A673 (cell line): ENCODE results near the gene NBEAL1. TPM values are rescaled to one million over a fixed set of nuclear protein-coding genes. Genes with fewer than 3 reads are reported as not detected.
"Not testable (repeated sequence)": the region's sequence is repeated elsewhere in the genome, so short reads cannot be mapped to it uniquely, and the experiment has no call there.

Experiments
- BruUV-seq: library from RNA; stranded (reverse); fragments of 400-500 nt; replicated peaks from 2 replicates; lab custom pipeline; 2021; lab: Mats Ljungman, UMichigan
- CTCF ChIA-PET: fragments of 300-600 bp; sonication (Branson Sonifier 250); formaldehyde crosslinking; loops from one replicate; lab custom pipeline; 2022; ENCODE audit warnings: antibody characterized with exemption; lab: Charles Lee
- POLR2A ChIA-PET: fragments of 300-600 bp; sonication (Branson Sonifier 250); formaldehyde crosslinking; loops from one replicate; lab custom pipeline; 2022; ENCODE audit warnings: antibody characterized with exemption; ENCODE audit not compliant: low non-redundant PET; lab: Charles Lee
- DNase-seq: peaks from one replicate; pipeline ENCODE4 v3.0.0-alpha.2; 2015; ENCODE audit warnings: low spot score
- H3K27ac ChIP-seq: fragments of 200-600 bp; sonication (generic); 2 replicates; pipeline ENCODE4 v1.5.1; 2016; ENCODE audit warnings: mixed run types, low read depth, mild to moderate bottlenecking, mixed read lengths, antibody characterized with exemption, low read length; ENCODE audit not compliant: poor library complexity, severe bottlenecking
- H3K27me3 ChIP-seq: fragments of 200-600 bp; sonication (generic); replicated peaks from 2 replicates; pipeline ENCODE4 v1.6.1; 2017; ENCODE audit warnings: mixed run types, low read depth, mild to moderate bottlenecking, mixed read lengths, antibody characterized with exemption, low read length; ENCODE audit not compliant: insufficient read depth, poor library complexity
- H3K36me3 ChIP-seq: fragments of 200-600 bp; sonication (generic); 2 replicates; pipeline ENCODE4 v1.6.1; 2016; ENCODE audit warnings: mixed run types, mild to moderate bottlenecking, mixed read lengths, antibody characterized with exemption, low read length; ENCODE audit not compliant: insufficient read depth, poor library complexity, severe bottlenecking
- H3K4me1 ChIP-seq: fragments of 200-600 bp; sonication (generic); 2 replicates; pipeline ENCODE4 v1.6.1; 2017; ENCODE audit warnings: mixed run types, mild to moderate bottlenecking, mixed read lengths, antibody characterized with exemption, low read length; ENCODE audit not compliant: insufficient read depth, poor library complexity, severe bottlenecking
- H3K4me3 ChIP-seq: fragments of 200-600 bp; sonication (generic); 2 replicates; pipeline ENCODE4 v1.5.1; 2016; ENCODE audit warnings: low read depth, mixed run types, mild to moderate bottlenecking, mixed read lengths, low read length; ENCODE audit not compliant: poor library complexity, severe bottlenecking
- H3K9me3 ChIP-seq: fragments of 200-600 bp; sonication (generic); 2 replicates; pipeline ENCODE4 v1.6.1; 2016; ENCODE audit warnings: mixed run types, low read depth, mild to moderate bottlenecking, mixed read lengths, antibody characterized with exemption, low read length; ENCODE audit not compliant: poor library complexity, severe bottlenecking
- CTCF ChIP-seq: fragments of 300-800, 200-600 bp; sonication (generic); conservative IDR thresholded peaks from 2 replicates; pipeline ENCODE4 v1.5.1; 2017; ENCODE audit warnings: low read depth, mild to moderate bottlenecking, antibody characterized with exemption, low read length, moderate library complexity, mixed read lengths
- EZH2 ChIP-seq: fragments of 200-600 bp; sonication (generic); IDR thresholded peaks from 2 replicates; pipeline ENCODE4 v1.6.1; 2017; ENCODE audit warnings: borderline replicate concordance, low read depth, mild to moderate bottlenecking, mixed read lengths, antibody characterized with exemption, low read length; ENCODE audit not compliant: poor library complexity, severe bottlenecking
- intact Hi-C: fragments of 100-400 bp; cut with micrococcal nuclease; formaldehyde crosslinking; loops from one replicate; pipeline ENCODE4 v1.10.0; 2022; ENCODE audit not compliant: unreplicated experiment
- total RNA-seq: library from RNA; stranded (reverse); gene quantifications from 2 replicates; pipeline ENCODE4 v1.2.3, GENCODE V29; 2021

The NBEAL1 gene
- total RNA-seq, 1 experiment from 2014 or later: 15.8 TPM

GRCh38 chr2:203177361-203177760 is 162.7 kb downstream of the NBEAL1 start:
- no TSS peak for BruUV-seq
- Histone ChIP-seq H3K4me3 (no peak overlapping the region), H3K36me3 (no peaks in the 10 kb centered on the region), H3K27ac (no peak overlapping the region), H3K9me3 (no peaks in the 10 kb centered on the region), H3K4me1 (no peaks in the 10 kb centered on the region), H3K27me3 (no peaks in the 10 kb centered on the region)
- POLR2A ChIA-PET: interaction anchor here (0.7 kb wide), 2 partner anchors 8 to 62 kb away, joined by 3 read pairs; no protein-coding TSS in a partner anchor
- intact Hi-C loops: no loop called here
- no peak for TF ChIP-seq CTCF
- TF ChIP-seq EZH2: no peak
- DNase-seq: no peak
- CTCF ChIA-PET: no interaction called here

- CTCF ChIA-PET: no interaction called here
- no peak overlapping the region for H3K4me3 ChIP-seq
Measured at GRCh38 chr2:203185864-203186263, 171.2 kb downstream of the NBEAL1 start.

GRCh38 chr2:203190547-203190946 is 175.9 kb downstream of the NBEAL1 start:
- intact Hi-C loops, POLR2A ChIA-PET, CTCF ChIA-PET, H3K4me1 ChIP-seq, DNase-seq, H3K9me3 ChIP-seq, H3K27ac ChIP-seq, H3K36me3 ChIP-seq, BruUV-seq, H3K4me3 ChIP-seq, H3K27me3 ChIP-seq: not testable (repeated sequence)

More at GRCh38 chr2:203185864-203186263, 171.2 kb downstream of the NBEAL1 start:
- H3K27ac ChIP-seq: no peak overlapping the region
- intact Hi-C loops: no loop called here
- no peaks in the 10 kb centered on the region for H3K36me3 ChIP-seq
- H3K4me1 ChIP-seq: no peaks in the 10 kb centered on the region
- H3K9me3 ChIP-seq: no peaks in the 10 kb centered on the region
- no peaks in the 10 kb centered on the region for H3K27me3 ChIP-seq
- TF ChIP-seq CTCF (no peak), EZH2 (no peak)
- no peak for DNase-seq
- no TSS peak for BruUV-seq
- POLR2A ChIA-PET: interaction anchor here (0.6 kb wide), 1 partner anchor 8 kb away, joined by 3 read pairs; no protein-coding TSS in a partner anchor

GRCh38 chr2:203191026-203191425 is 176.4 kb downstream of the NBEAL1 start:
- H3K36me3 ChIP-seq, H3K9me3 ChIP-seq, intact Hi-C loops, POLR2A ChIA-PET, H3K4me3 ChIP-seq, H3K4me1 ChIP-seq, DNase-seq, CTCF ChIA-PET, H3K27ac ChIP-seq, H3K27me3 ChIP-seq: not testable (repeated sequence)
- TSS peak; percentile 45 for BruUV-seq
